Stomach (tissue), 9 donors: Measurements from ENCODE around the gene STARD7. TPM values are rescaled to one million over a fixed set of nuclear protein-coding genes. Genes with fewer than 3 reads are reported as not detected.

Experiments used
- DNase-seq, 2 donors: peaks; one replicate each; pipeline versions ENCODE4 v3.0.0 to v3.0.0-alpha.2; 2013 to 2019
- H3K27ac ChIP-seq, 5 donors: fragments of 200-600 bp in 4 of 5; sonication (generic) in 4 of 5; one replicate each; pipeline ENCODE4 v1.5.1; 2013 to 2019; ENCODE audit warnings: mild to moderate bottlenecking in 1 of 5, moderate library complexity in 1 of 5
- H3K27me3 ChIP-seq, 3 donors: fragments of 200-600 bp; sonication (generic); one replicate each; pipeline ENCODE4 v1.5.1; 2017 to 2019; ENCODE audit warnings: mixed run types in 1 of 3
- H3K36me3 ChIP-seq, 4 donors: fragments of 200-600 bp; sonication (generic); 1 replicate in 3 of 4; 2 replicates in 1 of 4; pipeline ENCODE4 v1.5.1; 2016 to 2019
- H3K4me1 ChIP-seq, 4 donors: fragments of 200-600 bp; sonication (generic); one replicate each; pipeline ENCODE4 v1.5.1; 2016 to 2019
- H3K4me3 ChIP-seq, 4 donors: fragments of 200-600 bp; sonication (generic) in 3 of 4; one replicate each; pipeline ENCODE4 v1.5.1; 2016 to 2019; ENCODE audit warnings: mild to moderate bottlenecking in 1 of 4
- H3K9me3 ChIP-seq, 4 donors: fragments of 200-600 bp; sonication (generic); one replicate each; pipeline ENCODE4 v1.5.1; 2016 to 2019
- CTCF ChIP-seq, 7 experiments: fragments of 450-650 bp in 4 of 7; fragments of 200-600 bp in 3 of 7; sonication (generic) in 3 of 7; IDR thresholded peaks; one replicate each; pipeline ENCODE4 v1.5.1; 2016 to 2019; ENCODE audit warnings: antibody characterized with exemption in 7 of 7, control low read depth in 2 of 7, mild to moderate bottlenecking in 1 of 7
- EP300 ChIP-seq: sonication (generic); formaldehyde crosslinking; IDR thresholded peaks from one replicate; pipeline ENCODE4 v1.6.1; 2017; ENCODE audit warnings: antibody characterized with exemption
- POLR2A ChIP-seq, 4 donors: fragments of 450-650 bp; IDR thresholded peaks; one replicate each; pipeline ENCODE4 v1.6.1; 2016; ENCODE audit warnings: antibody characterized with exemption in 4 of 4, control low read depth in 2 of 4, mild to moderate bottlenecking in 1 of 4, moderate library complexity in 1 of 4
- POLR2AphosphoS5 ChIP-seq, 3 donors: sonication (generic); formaldehyde crosslinking; IDR thresholded peaks; one replicate each; pipeline ENCODE4 v1.6.1; 2016; ENCODE audit warnings: antibody characterized with exemption in 3 of 3
- WGBS, 5 donors: extraction: QIAGEN DNeasy Blood & Tissue Kit in 3 of 5; methylation state at CpG; one replicate each; pipeline versions ENCODE4 v1.1.5 to v1.1.7; 2013 to 2018; 5-methylcytosine and 5-hydroxymethylcytosine counted together
- intact Hi-C: fragments of 100-400 bp; cut with DNase I; formaldehyde crosslinking; loops from one replicate; pipeline ENCODE4 v1.15.1; 2023; ENCODE audit warnings: low total_unique reads
- polyA plus RNA-seq, 3 donors: library from polyadenylated mRNA; stranded (reverse); fragments of 200-250 nt; gene quantifications; one replicate each; pipeline ENCODE4 v1.2.3, GENCODE V29; 2013
- total RNA-seq, 5 donors: library from RNA; depleted of rRNA; stranded (reverse); fragments of >200 nt; gene quantifications; one replicate each; pipeline versions ENCODE4 v1.1.0 to v1.2.3, GENCODE V29; 2014 to 2016
- donor health status: healthy with polysubstance abuse.
- donor health status: Bipolar disorder and iron deficiency.
- donor health status: healthy.

The STARD7 gene
- total and polyA plus RNA-seq, 8 donors: 30.3 to 165 (median 48.7) TPM

- no peaks in the 10 kb centered on the region for H3K36me3 ChIP-seq
- DNase-seq: peak in 1 of 2 donors; percentile 51
- intact Hi-C loops: no loop called here
- H3K4me3 ChIP-seq: no peak overlapping the region
- peaks cover 0 to 20% (median 0%) of the 10 kb centered on the region in 3 donors for H3K27me3 ChIP-seq
- TF ChIP-seq POLR2A (IDR thresholded peaks at IDR 0.05) (no peak), EP300 (no peak), POLR2AphosphoS5 (IDR thresholded peaks at IDR 0.05) (no peak), CTCF (IDR thresholded peaks at IDR 0.05) (no peak)
- no peak overlapping the region for H3K27ac ChIP-seq
- H3K4me1 ChIP-seq: peaks cover 0 to 15% (median 7%) of the 10 kb centered on the region in 4 donors
- 68 to 80% (median 77%) methylated on average over 12 to 13 of the region's 13 CpGs for WGBS, 5 donors
- no peaks in the 10 kb centered on the region for H3K9me3 ChIP-seq
Observed at GRCh38 chr2:96152304-96153161, 56.1 kb downstream of the STARD7 start.

- Histone ChIP-seq H3K27ac (no peak overlapping the region), H3K9me3 (no peaks in the 10 kb centered on the region), H3K4me3 (no peak overlapping the region), H3K36me3 (no peaks in the 10 kb centered on the region), H3K4me1 (peaks cover 0 to 23% (median 11%) of the 10 kb centered on the region in 4 donors), H3K27me3 (peaks cover 0 to 12% (median 0%) of the 10 kb centered on the region in 3 donors)
- TF ChIP-seq CTCF (IDR thresholded peaks at IDR 0.05) (no peak), POLR2A (IDR thresholded peaks at IDR 0.05) (no peak), POLR2AphosphoS5 (IDR thresholded peaks at IDR 0.05) (no peak), EP300 (no peak)
- WGBS, 5 donors: 86 to 93% (median 89%) methylated on average over 7 to 9 of the region's 9 CpGs
- intact Hi-C loops: no loop called here
- DNase-seq: no peak
Observed at GRCh38 chr2:96151595-96152303, 56.9 kb downstream of the STARD7 start.

- intact Hi-C loops: no loop called here
- TF ChIP-seq EP300 (no peak), POLR2AphosphoS5 (IDR thresholded peaks at IDR 0.05) (no peak), POLR2A (IDR thresholded peaks at IDR 0.05) (no peak), CTCF (IDR thresholded peaks at IDR 0.05) (no peak)
- DNase-seq: peak in 1 of 2 donors; percentile 2
- Histone ChIP-seq H3K4me3 (no peak overlapping the region), H3K27me3 (peaks cover 0 to 8% (median 0%) of the 10 kb centered on the region in 3 donors), H3K27ac (no peak overlapping the region), H3K4me1 (peaks cover 1 to 30% (median 13%) of the 10 kb centered on the region in 4 donors), H3K9me3 (no peaks in the 10 kb centered on the region), H3K36me3 (no peaks in the 10 kb centered on the region)
- 90 to 94% (median 91%) methylated on average over 13 to 14 of the region's 14 CpGs for WGBS, 5 donors
Observed at GRCh38 chr2:96150791-96151594, 57.6 kb downstream of the STARD7 start.
